ENCODE results near the gene ATP1A2.

Gene ATP1A2

DNA sequence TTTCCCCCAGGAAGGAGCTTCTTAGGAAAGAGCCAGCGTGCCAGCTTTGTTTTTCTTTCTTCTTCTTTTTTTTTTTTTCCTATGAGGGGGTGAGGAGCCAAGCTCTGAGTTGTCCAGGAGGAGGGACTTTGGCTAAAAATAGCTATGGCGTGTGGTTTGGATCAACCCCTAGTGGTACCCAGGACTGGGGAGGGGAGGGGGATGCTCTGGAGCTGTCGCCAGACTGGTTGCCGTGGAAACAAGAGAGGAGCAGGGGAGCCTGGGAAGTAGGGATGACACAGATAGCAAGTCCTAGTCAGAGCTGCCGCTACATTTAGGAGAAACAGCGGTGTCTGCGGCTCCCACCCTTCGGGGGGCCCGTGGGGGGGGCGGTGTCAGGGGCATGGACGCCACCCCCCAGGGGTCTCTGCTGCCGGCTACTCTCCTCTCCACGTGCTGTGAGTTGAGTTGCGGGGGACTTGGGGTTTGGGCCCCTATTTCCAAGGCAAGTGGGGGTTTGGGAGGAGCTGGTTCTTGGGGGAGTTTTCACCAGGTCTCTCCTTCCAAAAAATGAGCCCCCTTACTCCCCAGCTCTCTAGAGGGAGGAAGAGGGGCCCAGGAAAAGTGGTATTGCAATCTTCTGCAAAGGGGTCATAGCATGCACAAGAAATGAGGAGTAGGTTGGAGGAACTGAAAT, 34.2 kb upstream of the ATP1A2 start, which contains the start of gene KCNJ9:
Gene KCNJ9 (plus strand): TSS at position 278 of the 676 bp plus-strand sequence. CDS start 2,493 bp downstream, outside the sequence.
- Histone ChIP-seq H3K4me3 (ENCODE audit: low read depth, low read length) (no peak within 1 kb of the TSS), H3K4me1 (no peaks in the 10 kb centered on the region), H3K9ac (no peak within 1 kb of the TSS)

DNA sequence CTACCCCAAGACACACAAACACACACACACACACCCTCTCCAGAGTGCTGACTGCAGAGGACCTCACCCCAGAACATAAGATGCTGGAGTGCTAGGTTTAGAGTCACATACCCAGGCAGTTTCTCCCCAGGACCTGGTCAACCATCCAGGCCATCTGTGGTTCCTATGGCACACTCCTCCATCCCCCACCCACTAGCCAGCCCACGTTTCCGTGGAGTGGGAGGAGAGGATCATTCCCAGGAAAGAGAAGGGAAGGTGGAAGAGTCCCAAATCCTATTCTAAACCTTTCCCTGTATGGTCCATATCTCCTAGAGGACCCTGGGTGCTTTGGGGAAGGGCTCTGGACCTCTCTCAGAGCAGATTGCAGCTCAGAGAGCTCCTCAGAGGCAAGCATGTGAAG, 33.1 kb upstream of the ATP1A2 start:
- no peak overlapping the region for H3K9ac ChIP-seq

More for the DNA sequence above, 34.2 kb upstream of the ATP1A2 start, which contains the start of gene KCNJ9:
- H3K79me2 ChIP-seq = no peaks in the 10 kb centered on the region
- H3K36me3 ChIP-seq (ENCODE audit: control insufficient read depth, insufficient read depth, low read length) = no peaks in the 10 kb centered on the region
- H3K27me3 ChIP-seq (ENCODE audit: control insufficient read depth, insufficient read depth, low read length) = no peaks in the 10 kb centered on the region
- H3K9me3 ChIP-seq (ENCODE audit: control insufficient read depth, low read length) = no peaks in the 10 kb centered on the region
- no peak within 1 kb of the TSS for H2AFZ ChIP-seq
- H3K4me2 ChIP-seq (ENCODE audit: low read length) = no peak within 1 kb of the TSS
- H3K27ac ChIP-seq = no peak within 1 kb of the TSS
- TF ChIP-seq, protein P1, sequence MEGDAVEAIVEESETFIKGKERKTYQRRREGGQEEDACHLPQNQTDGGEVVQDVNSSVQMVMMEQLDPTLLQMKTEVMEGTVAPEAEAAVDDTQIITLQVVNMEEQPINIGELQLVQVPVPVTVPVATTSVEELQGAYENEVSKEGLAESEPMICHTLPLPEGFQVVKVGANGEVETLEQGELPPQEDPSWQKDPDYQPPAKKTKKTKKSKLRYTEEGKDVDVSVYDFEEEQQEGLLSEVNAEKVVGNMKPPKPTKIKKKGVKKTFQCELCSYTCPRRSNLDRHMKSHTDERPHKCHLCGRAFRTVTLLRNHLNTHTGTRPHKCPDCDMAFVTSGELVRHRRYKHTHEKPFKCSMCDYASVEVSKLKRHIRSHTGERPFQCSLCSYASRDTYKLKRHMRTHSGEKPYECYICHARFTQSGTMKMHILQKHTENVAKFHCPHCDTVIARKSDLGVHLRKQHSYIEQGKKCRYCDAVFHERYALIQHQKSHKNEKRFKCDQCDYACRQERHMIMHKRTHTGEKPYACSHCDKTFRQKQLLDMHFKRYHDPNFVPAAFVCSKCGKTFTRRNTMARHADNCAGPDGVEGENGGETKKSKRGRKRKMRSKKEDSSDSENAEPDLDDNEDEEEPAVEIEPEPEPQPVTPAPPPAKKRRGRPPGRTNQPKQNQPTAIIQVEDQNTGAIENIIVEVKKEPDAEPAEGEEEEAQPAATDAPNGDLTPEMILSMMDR (IDR thresholded peaks at IDR 0.05) = no peak

DNA sequence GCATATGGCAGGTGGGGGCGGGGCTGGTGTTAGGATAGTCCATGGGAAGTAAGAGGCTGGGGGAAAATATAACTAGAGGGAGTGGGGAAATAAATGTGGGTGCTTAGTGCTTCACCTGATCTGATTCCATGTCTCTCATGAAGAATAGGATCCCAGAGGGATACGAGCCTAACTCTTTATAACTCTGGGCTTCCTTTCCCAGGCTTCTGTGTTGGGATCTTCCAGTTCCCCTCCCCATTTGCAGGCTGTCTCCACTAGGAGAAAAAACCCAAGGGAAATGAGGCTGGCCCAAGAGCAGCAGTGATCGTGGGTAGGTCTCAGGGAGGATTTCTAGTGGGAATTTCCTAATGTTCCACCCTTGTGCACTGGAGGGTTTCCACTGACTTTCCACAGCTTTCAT, 32.6 kb upstream of the ATP1A2 start:
- TF ChIP-seq, protein P1 (IDR thresholded peaks at IDR 0.05) = no peak
- Histone ChIP-seq H2AFZ (no peak overlapping the region), H3K79me2 (no peaks in the 10 kb centered on the region), H3K4me1 (no peaks in the 10 kb centered on the region), H3K4me2 (ENCODE audit: low read length) (no peak overlapping the region), H3K4me3 (ENCODE audit: low read depth, low read length) (no peak overlapping the region), H3K9me3 (ENCODE audit: control insufficient read depth, low read length) (no peaks in the 10 kb centered on the region), H3K27ac (no peak overlapping the region), H3K27me3 (ENCODE audit: control insufficient read depth, insufficient read depth, low read length) (no peaks in the 10 kb centered on the region), H3K36me3 (ENCODE audit: control insufficient read depth, insufficient read depth, low read length) (no peaks in the 10 kb centered on the region), H3K9ac (no peak overlapping the region)

More for the DNA sequence above, 33.1 kb upstream of the ATP1A2 start:
- H3K79me2 ChIP-seq = no peaks in the 10 kb centered on the region
- H3K36me3 ChIP-seq (ENCODE audit: control insufficient read depth, insufficient read depth, low read length) = no peaks in the 10 kb centered on the region
- H2AFZ ChIP-seq = no peak overlapping the region
- H3K4me1 ChIP-seq = no peaks in the 10 kb centered on the region
- no peaks in the 10 kb centered on the region for H3K9me3 ChIP-seq (ENCODE audit: control insufficient read depth, low read length)
- H3K27ac ChIP-seq = no peak overlapping the region
- H3K4me2 ChIP-seq (ENCODE audit: low read length) = no peak overlapping the region
- TF ChIP-seq, protein P1 (IDR thresholded peaks at IDR 0.05) = no peak
- H3K27me3 ChIP-seq (ENCODE audit: control insufficient read depth, insufficient read depth, low read length) = no peaks in the 10 kb centered on the region
- no peak overlapping the region for H3K4me3 ChIP-seq (ENCODE audit: low read depth, low read length)

DNA sequence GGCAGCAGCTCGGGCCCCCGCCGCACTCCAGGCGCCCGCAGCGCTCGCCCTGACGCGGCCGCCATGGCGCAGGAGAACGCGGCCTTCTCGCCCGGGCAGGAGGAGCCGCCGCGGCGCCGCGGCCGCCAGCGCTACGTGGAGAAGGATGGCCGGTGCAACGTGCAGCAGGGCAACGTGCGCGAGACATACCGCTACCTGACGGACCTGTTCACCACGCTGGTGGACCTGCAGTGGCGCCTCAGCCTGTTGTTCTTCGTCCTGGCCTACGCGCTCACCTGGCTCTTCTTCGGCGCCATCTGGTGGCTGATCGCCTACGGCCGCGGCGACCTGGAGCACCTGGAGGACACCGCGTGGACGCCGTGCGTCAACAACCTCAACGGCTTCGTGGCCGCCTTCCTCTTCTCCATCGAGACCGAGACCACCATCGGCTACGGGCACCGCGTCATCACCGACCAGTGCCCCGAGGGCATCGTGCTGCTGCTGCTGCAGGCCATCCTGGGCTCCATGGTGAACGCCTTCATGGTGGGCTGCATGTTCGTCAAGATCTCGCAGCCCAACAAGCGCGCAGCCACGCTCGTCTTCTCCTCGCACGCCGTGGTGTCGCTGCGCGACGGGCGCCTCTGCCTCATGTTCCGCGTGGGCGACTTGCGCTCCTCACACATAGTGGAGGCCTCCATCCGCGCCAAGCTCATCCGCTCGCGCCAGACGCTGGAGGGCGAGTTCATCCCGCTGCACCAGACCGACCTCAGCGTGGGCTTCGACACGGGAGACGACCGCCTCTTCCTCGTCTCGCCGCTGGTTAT, 31.4 kb upstream of the ATP1A2 start:
- no peaks in the 10 kb centered on the region for H3K4me1 ChIP-seq
- H3K36me3 ChIP-seq (ENCODE audit: control insufficient read depth, insufficient read depth, low read length) = no peaks in the 10 kb centered on the region
- H3K9ac ChIP-seq = no peak overlapping the region
- H3K79me2 ChIP-seq = no peaks in the 10 kb centered on the region
- H3K9me3 ChIP-seq (ENCODE audit: control insufficient read depth, low read length) = no peaks in the 10 kb centered on the region
- H3K27ac ChIP-seq = no peak overlapping the region
- no peaks in the 10 kb centered on the region for H3K27me3 ChIP-seq (ENCODE audit: control insufficient read depth, insufficient read depth, low read length)
- peak overlapping the region; percentile 5 for H3K4me3 ChIP-seq (ENCODE audit: low read depth, low read length)
- peak overlapping the region; percentile 56 for H2AFZ ChIP-seq
- TF ChIP-seq, protein P1 (IDR thresholded peaks at IDR 0.05) = peak; percentile 64
- H3K4me2 ChIP-seq (ENCODE audit: low read length) = peak overlapping the region; percentile 55
